Testis (tissue), 3 donors: ENCODE data around the gene IGSF9B. TPM values are rescaled to one million over a fixed set of nuclear protein-coding genes. Genes with fewer than 3 reads are reported as not detected.

Experiments
- DNase-seq: peaks from one replicate; pipeline ENCODE4 v3.0.0-alpha.2; 2019
- H3K27ac ChIP-seq, 2 donors: fragments of 200-600 bp; sonication (generic); one replicate each; pipeline ENCODE4 v1.5.1; 2019
- H3K27me3 ChIP-seq: fragments of 200-600 bp; sonication (generic); one replicate; pipeline ENCODE4 v1.5.1; 2019
- H3K36me3 ChIP-seq: fragments of 200-600 bp; sonication (generic); one replicate; pipeline ENCODE4 v1.5.1; 2017; ENCODE audit warnings: low read depth; ENCODE audit errors: missing control alignments
- H3K4me1 ChIP-seq: fragments of 200-600 bp; sonication (generic); one replicate; pipeline ENCODE4 v1.5.1; 2019
- H3K4me3 ChIP-seq, 2 donors: fragments of 200-600 bp; sonication (generic); one replicate each; pipeline ENCODE4 v1.5.1; 2017 to 2019
- H3K9me3 ChIP-seq: fragments of 200-600 bp; sonication (generic); one replicate; pipeline ENCODE4 v1.5.1; 2017
- POLR2A ChIP-seq: fragments of 450-650 bp; IDR thresholded peaks from one replicate; pipeline ENCODE4 v1.6.1; 2017; ENCODE audit warnings: antibody characterized with exemption, mild to moderate bottlenecking, moderate library complexity
- WGBS, 2 donors: methylation state at CpG; one replicate each; pipeline ENCODE4 v1.1.5; 2018; 5-methylcytosine and 5-hydroxymethylcytosine counted together
- intact Hi-C: fragments of 100-400 bp; cut with DNase I; formaldehyde crosslinking; loops from one replicate; pipeline ENCODE4 v1.15.1; 2023; ENCODE audit warnings: low total_unique reads
- polyA plus RNA-seq: library from polyadenylated mRNA; stranded (reverse); fragments of 350-450 nt; fragmentation: Illumina TruSeq; extraction: RNeasy Lipid Tissue Mini Kit (QIAGEN cat#74804); gene quantifications from one replicate; pipeline ENCODE4 v1.2.3, GENCODE V29; 2014; ENCODE audit warnings: low read depth, low replicate concordance; ENCODE audit not compliant: insufficient read depth
- total RNA-seq, 2 donors: library from RNA; depleted of rRNA; stranded (reverse); fragments of >200 nt; gene quantifications; one replicate each; pipeline ENCODE4 v1.2.3, GENCODE V29; 2016
- TF ChIP-seq, protein P1 (sequence below), 3 experiments: fragments of 450-650 bp in 2 of 3; fragments of 200-600 bp in 1 of 3; sonication (generic) in 1 of 3; IDR thresholded peaks; one replicate each; pipeline ENCODE4 v1.5.1; 2016 to 2019; ENCODE audit warnings: antibody characterized with exemption in 3 of 3, mild to moderate bottlenecking in 2 of 3, moderate library complexity in 1 of 3

The IGSF9B gene
- total and polyA plus RNA-seq, 3 donors from 2014 or later = 16.8 to 119 (median 71.9) TPM

DNA sequence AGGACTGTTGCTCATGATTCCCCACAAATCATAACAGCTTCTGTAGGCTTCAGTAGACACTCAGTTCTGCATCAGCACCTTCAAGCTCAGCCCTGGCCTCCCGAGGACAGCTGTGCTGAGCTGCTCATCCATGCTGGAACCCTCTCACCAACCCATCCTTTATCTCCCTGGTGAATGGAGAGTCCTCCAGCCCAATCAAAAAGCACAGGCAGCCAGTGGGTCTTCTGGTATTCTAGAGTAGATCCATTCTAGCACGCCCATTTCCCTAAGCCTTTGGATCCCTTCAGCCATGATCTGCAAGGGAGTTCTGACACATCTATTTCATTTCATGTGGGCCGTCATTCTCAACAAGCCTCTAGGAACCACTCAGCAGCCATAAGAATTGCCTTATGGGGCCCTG lies 66.9 kb downstream of the IGSF9B start:
- H3K27ac ChIP-seq = no peak overlapping the region
- no peaks in the 10 kb centered on the region for H3K9me3 ChIP-seq
- H3K27me3 ChIP-seq = no peaks in the 10 kb centered on the region
- no peaks in the 10 kb centered on the region for H3K4me1 ChIP-seq
- no peaks in the 10 kb centered on the region for H3K36me3 ChIP-seq
- intact Hi-C loops = no loop called here
- WGBS, 2 donors = 89 to 93% methylated on average over 3 of the region's 3 CpGs
- no peak overlapping the region for H3K4me3 ChIP-seq
- DNase-seq = no peak
- TF ChIP-seq, protein P1, sequence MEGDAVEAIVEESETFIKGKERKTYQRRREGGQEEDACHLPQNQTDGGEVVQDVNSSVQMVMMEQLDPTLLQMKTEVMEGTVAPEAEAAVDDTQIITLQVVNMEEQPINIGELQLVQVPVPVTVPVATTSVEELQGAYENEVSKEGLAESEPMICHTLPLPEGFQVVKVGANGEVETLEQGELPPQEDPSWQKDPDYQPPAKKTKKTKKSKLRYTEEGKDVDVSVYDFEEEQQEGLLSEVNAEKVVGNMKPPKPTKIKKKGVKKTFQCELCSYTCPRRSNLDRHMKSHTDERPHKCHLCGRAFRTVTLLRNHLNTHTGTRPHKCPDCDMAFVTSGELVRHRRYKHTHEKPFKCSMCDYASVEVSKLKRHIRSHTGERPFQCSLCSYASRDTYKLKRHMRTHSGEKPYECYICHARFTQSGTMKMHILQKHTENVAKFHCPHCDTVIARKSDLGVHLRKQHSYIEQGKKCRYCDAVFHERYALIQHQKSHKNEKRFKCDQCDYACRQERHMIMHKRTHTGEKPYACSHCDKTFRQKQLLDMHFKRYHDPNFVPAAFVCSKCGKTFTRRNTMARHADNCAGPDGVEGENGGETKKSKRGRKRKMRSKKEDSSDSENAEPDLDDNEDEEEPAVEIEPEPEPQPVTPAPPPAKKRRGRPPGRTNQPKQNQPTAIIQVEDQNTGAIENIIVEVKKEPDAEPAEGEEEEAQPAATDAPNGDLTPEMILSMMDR (IDR thresholded peaks at IDR 0.05) = no peak
- no peak for TF ChIP-seq POLR2A

DNA sequence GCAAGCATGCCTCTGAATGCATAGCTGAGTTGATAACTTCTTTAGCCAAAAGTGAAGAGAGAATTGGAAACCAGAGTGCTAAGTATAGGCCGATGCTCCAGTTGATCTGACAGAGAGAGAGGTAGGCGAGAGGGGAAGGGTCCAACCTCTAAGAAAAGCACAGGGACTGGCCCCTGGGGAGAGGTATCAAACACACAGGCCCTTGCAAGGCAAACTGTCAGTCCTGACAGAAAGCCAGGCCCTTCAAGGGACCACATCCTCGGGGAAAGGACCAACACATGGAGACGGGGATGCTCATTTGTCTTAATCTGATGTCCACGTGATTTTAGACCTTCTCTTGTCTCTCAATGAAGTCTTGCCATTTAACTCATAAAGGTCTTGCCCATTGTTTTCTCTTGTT lies 67.6 kb downstream of the IGSF9B start:
- Histone ChIP-seq H3K9me3 (no peaks in the 10 kb centered on the region), H3K27ac (no peak overlapping the region), H3K4me1 (no peaks in the 10 kb centered on the region), H3K4me3 (no peak overlapping the region), H3K36me3 (no peaks in the 10 kb centered on the region), H3K27me3 (no peaks in the 10 kb centered on the region)
- intact Hi-C loops = no loop called here
- DNase-seq = no peak
- WGBS, 2 donors = 89 to 90% methylated on average over 5 of the region's 5 CpGs
- TF ChIP-seq POLR2A = no peak
- TF ChIP-seq, protein P1 (IDR thresholded peaks at IDR 0.05) = no peak

DNA sequence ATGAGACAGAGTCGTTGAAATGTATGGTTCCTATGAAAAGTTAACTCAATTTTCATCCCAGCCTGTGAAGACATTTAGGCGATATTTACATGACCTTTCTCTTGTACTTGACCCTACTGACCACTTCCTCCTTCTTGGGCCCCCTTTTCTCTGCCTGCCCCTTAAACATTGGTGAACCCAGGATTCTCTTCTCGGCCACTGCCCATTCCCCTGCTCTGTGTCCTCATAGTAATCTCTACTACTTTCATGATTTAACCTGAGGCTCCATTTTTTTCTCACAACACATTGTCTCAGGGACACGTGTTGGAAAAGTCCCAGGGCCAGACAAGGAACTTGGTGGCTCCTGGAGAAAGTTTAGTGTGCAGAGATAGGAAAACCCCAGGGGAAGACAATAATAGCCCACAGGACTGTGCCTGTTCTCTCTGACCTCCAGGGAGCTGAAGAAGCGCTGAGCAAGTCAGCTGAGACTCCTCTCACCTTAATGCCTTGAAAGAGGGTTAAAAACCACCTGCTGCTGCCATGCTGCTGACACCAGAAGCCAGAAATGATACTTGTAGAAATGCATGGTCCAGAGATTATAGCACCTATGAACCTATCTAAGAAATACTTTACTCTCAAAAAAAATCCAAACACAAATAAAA lies 69.0 kb downstream of the IGSF9B start:
- Histone ChIP-seq H3K36me3 (no peaks in the 10 kb centered on the region), H3K27ac (no peak overlapping the region), H3K4me3 (no peak overlapping the region), H3K9me3 (no peaks in the 10 kb centered on the region), H3K27me3 (no peaks in the 10 kb centered on the region), H3K4me1 (no peaks in the 10 kb centered on the region)
- DNase-seq = peak; percentile 2
- intact Hi-C loops = no loop called here
- no peak for TF ChIP-seq POLR2A
- TF ChIP-seq, protein P1 (IDR thresholded peaks at IDR 0.05) = no peak
- WGBS, 2 donors = 76 to 83% methylated on average over 5 of the region's 5 CpGs

DNA sequence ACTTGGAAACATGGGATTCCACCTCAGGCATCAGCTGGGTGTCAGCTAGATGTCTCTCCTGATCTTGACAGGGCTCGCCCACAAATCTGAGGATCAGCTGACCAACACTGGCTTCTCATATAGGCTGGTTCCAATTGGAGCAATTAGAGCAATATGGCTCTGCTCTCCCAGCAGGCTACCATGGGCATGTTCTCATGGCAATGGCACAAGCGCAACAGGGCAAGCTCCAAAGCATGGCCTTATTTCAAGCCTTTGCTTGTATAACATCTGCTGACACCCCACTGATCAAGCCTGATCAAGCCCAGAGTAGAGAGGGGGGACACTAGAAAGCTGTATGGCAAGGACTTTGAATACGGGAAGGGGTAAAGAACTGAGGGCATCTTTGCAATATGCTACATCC lies 70.7 kb downstream of the IGSF9B start:
- TF ChIP-seq POLR2A = no peak
- TF ChIP-seq, protein P1 (IDR thresholded peaks at IDR 0.05) = no peak
- Histone ChIP-seq H3K27ac (no peak overlapping the region), H3K27me3 (no peaks in the 10 kb centered on the region), H3K9me3 (no peaks in the 10 kb centered on the region), H3K4me1 (no peaks in the 10 kb centered on the region), H3K4me3 (no peak overlapping the region), H3K36me3 (no peaks in the 10 kb centered on the region)
- 86 to 89% methylated on average over 3 of the region's 3 CpGs for WGBS, 2 donors
- intact Hi-C loops = no loop called here
- no peak for DNase-seq

DNA sequence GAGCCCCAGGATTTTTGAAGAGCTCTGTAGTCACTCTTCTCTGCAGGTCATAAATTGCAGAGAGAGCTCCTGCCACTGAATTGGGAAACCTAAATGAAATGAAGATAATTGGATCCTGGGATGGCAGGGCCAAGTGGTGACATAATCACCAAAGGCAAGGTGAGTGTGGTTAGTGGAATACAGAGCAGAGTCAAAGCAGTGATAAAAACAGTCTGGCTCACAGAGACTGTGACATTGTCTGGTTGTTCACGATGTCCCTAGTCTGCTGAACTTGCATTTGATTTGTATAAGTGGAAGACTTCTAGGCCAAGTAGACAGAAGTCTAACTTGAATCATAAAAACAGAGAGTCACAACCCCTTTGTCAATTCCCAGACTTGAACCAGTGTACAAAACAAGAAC lies 84.6 kb downstream of the IGSF9B start:
- no peaks in the 10 kb centered on the region for H3K27me3 ChIP-seq
- WGBS, 2 donors = 45 to 59% methylated on average over 1 of the region's 1 CpG
- intact Hi-C loops = no loop called here
- no peaks in the 10 kb centered on the region for H3K9me3 ChIP-seq
- no peaks in the 10 kb centered on the region for H3K36me3 ChIP-seq
- no peak for TF ChIP-seq POLR2A
- TF ChIP-seq, protein P1 (IDR thresholded peaks at IDR 0.05) = no peak
- H3K4me3 ChIP-seq = no peak overlapping the region
- no peak overlapping the region for H3K27ac ChIP-seq
- DNase-seq = no peak
- no peaks in the 10 kb centered on the region for H3K4me1 ChIP-seq
